Sigmoid colon (tissue), 4 donors: ENCODE data around the gene TM6SF1.

ENCODE experiments used
- CTCF ChIP-seq, 4 experiments: fragments of 450-650 bp in 3 of 4; fragments of 200-600 bp in 1 of 4; IDR thresholded peaks; one replicate each; pipeline ENCODE4 v1.5.1; 2016 to 2019; ENCODE audit warnings: antibody characterized with exemption in 4 of 4, mild to moderate bottlenecking in 3 of 4, moderate library complexity in 2 of 4
- POLR2A ChIP-seq, 2 donors: fragments of 450-650 bp; IDR thresholded peaks; one replicate each; pipeline ENCODE4 v1.6.1; 2016; ENCODE audit warnings: antibody characterized with exemption in 2 of 2, mild to moderate bottlenecking in 2 of 2, moderate library complexity in 2 of 2
- POLR2AphosphoS5 ChIP-seq, 4 donors: sonication (generic); formaldehyde crosslinking; IDR thresholded peaks; one replicate each; pipeline ENCODE4 v1.6.1; 2017; ENCODE audit warnings: antibody characterized with exemption in 4 of 4

- TF ChIP-seq POLR2A (IDR thresholded peaks at IDR 0.05) (no peak), POLR2AphosphoS5 (IDR thresholded peaks at IDR 0.05) (no peak), CTCF (IDR thresholded peaks at IDR 0.05) (no peak)
These were observed 8.6 kb downstream of the TM6SF1 start for GRCh38 chr15:83115831-83116565.
